ENCODE data around the gene TRAF2. TPM values are rescaled to one million over a fixed set of nuclear protein-coding genes. Genes with fewer than 3 reads are reported as not detected.
A peak's percentile ranks its signal among the peaks of the same experiment; 100 is the strongest.

TRAF2 gene
- total and polyA plus RNA-seq, 2 of the 13 experiments (the other 11 are each of a cell fraction or from before 2014, with no cell fraction given) = 12.4 to 13.6 TPM

DNA sequence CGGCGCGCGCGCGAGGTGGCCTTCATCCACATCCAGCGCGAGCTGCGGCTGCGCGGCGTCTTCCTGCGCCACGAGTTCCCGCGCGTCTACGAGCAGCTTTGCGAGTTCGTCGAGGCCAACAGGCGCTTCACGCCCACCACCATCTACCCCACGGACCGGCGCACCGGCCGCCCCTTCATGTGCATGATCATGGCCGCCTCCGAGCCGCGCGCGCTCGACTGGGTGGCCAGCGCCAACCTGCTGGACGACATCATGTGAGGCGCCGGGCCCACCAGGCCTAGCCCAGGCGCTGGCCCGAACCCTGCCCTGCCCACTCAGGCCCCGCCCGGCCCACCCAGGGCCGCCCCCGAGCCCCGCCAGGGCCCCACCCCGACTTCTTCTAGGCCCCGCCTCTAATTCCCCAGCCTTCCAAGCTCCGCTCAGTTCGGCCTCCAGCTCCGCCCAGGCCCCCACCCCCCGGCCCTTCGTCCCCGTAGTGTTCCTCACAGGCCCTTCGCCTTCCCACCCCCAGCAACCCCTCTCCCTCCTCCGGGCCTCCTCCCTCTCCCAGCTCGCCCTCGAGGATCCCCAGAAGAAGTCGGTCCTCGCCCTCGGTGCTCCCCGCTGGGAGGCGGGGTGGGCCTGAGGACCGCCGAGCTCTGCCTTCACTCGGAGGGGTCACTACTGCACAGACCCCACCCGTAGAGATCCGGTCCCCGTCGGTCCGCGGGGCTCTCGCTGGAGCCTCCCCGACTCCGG lies 39.1 kb upstream of the TRAF2 start (continued):
- TF ChIP-seq, protein P1, sequence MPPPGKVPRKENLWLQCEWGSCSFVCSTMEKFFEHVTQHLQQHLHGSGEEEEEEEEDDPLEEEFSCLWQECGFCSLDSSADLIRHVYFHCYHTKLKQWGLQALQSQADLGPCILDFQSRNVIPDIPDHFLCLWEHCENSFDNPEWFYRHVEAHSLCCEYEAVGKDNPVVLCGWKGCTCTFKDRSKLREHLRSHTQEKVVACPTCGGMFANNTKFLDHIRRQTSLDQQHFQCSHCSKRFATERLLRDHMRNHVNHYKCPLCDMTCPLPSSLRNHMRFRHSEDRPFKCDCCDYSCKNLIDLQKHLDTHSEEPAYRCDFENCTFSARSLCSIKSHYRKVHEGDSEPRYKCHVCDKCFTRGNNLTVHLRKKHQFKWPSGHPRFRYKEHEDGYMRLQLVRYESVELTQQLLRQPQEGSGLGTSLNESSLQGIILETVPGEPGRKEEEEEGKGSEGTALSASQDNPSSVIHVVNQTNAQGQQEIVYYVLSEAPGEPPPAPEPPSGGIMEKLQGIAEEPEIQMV (CRISPR knock-in tag; IDR thresholded peaks at IDR 0.05; ENCODE audit: low read depth) = no peak
- TF ChIP-seq, protein P2, sequence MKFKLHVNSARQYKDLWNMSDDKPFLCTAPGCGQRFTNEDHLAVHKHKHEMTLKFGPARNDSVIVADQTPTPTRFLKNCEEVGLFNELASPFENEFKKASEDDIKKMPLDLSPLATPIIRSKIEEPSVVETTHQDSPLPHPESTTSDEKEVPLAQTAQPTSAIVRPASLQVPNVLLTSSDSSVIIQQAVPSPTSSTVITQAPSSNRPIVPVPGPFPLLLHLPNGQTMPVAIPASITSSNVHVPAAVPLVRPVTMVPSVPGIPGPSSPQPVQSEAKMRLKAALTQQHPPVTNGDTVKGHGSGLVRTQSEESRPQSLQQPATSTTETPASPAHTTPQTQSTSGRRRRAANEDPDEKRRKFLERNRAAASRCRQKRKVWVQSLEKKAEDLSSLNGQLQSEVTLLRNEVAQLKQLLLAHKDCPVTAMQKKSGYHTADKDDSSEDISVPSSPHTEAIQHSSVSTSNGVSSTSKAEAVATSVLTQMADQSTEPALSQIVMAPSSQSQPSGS (CRISPR knock-in tag; IDR thresholded peaks at IDR 0.05) = no peak
- TF ChIP-seq SIN3B (IDR thresholded peaks at IDR 0.05; ENCODE audit: low read length) (no peak), ZNF572 (CRISPR knock-in tag; IDR thresholded peaks at IDR 0.05) (no peak), HDAC2 (CRISPR knock-in tag; IDR thresholded peaks at IDR 0.05) (no peak), U2AF1 (optimal IDR thresholded peaks at IDR 0.05; ENCODE audit: low read depth, low read length) (peak; percentile 3), POLR2AphosphoS2 (IDR thresholded peaks at IDR 0.05; ENCODE audit: low read depth, low read length) (no peak), FOXO1 (CRISPR knock-in tag; IDR thresholded peaks at IDR 0.05) (no peak), ZNF143 (CRISPR knock-in tag; IDR thresholded peaks at IDR 0.05) (no peak), ZNF607 (CRISPR knock-in tag; IDR thresholded peaks at IDR 0.05; ENCODE audit: borderline replicate concordance) (no peak), CC2D1A (CRISPR knock-in tag; IDR thresholded peaks at IDR 0.05) (no peak), HOXA3 (CRISPR knock-in tag; IDR thresholded peaks at IDR 0.05) (peak; percentile 92), MATR3 (CRISPR knock-in tag; IDR thresholded peaks at IDR 0.05) (no peak), ISL2 (CRISPR knock-in tag; IDR thresholded peaks at IDR 0.05) (no peak), ZSCAN29 (CRISPR knock-in tag; conservative IDR thresholded peaks at IDR 0.05) (0 out of 2 replicates have a peak, but pooled peaks have one; percentile 25), KLF6 (CRISPR knock-in tag; IDR thresholded peaks at IDR 0.05) (no peak), GABPA (IDR thresholded peaks at IDR 0.05; ENCODE audit: low read depth, low read length) (no peak), GABPA (CRISPR knock-in tag; IDR thresholded peaks at IDR 0.05; ENCODE audit: low read depth) (no peak)
- TF ChIP-seq, protein P3, sequence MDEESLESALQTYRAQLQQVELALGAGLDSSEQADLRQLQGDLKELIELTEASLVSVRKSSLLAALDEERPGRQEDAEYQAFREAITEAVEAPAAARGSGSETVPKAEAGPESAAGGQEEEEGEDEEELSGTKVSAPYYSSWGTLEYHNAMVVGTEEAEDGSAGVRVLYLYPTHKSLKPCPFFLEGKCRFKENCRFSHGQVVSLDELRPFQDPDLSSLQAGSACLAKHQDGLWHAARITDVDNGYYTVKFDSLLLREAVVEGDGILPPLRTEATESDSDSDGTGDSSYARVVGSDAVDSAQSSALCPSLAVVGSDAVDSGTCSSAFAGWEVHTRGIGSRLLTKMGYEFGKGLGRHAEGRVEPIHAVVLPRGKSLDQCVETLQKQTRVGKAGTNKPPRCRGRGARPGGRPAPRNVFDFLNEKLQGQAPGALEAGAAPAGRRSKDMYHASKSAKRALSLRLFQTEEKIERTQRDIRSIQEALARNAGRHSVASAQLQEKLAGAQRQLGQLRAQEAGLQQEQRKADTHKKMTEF (CRISPR knock-in tag; IDR thresholded peaks at IDR 0.05) = no peak
- TF ChIP-seq, protein P4, sequence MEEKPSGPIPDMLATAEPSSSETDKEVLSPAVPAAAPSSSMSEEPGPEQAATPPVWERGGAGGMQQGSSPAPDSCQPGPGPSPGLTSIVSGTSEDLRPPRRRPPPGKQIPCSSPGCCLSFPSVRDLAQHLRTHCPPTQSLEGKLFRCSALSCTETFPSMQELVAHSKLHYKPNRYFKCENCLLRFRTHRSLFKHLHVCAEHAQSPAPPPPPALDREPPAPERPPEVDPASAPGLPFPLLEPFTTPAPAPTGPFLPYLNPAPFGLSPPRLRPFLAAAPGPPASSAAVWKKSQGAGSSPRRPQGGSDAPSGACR (CRISPR knock-in tag; IDR thresholded peaks at IDR 0.05) = no peak
- TF ChIP-seq, protein P5, sequence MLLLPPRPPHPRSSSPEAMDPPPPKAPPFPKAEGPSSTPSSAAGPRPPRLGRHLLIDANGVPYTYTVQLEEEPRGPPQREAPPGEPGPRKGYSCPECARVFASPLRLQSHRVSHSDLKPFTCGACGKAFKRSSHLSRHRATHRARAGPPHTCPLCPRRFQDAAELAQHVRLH (CRISPR knock-in tag; IDR thresholded peaks at IDR 0.05; ENCODE audit: borderline replicate concordance, low read depth) = no peak
- TF ChIP-seq, protein P6, sequence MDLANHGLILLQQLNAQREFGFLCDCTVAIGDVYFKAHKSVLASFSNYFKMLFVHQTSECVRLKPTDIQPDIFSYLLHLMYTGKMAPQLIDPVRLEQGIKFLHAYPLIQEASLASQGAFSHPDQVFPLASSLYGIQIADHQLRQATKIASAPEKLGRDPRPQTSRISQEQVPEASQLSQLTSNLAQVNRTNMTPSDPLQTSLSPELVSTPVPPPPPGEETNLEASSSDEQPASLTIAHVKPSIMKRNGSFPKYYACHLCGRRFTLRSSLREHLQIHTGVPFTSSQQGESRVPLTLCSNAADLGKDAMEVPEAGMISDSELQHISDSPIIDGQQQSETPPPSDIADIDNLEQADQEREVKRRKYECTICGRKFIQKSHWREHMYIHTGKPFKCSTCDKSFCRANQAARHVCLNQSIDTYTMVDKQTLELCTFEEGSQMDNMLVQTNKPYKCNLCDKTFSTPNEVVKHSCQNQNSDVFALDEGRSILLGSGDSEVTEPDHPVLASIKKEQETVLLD (CRISPR knock-in tag; IDR thresholded peaks at IDR 0.05; ENCODE audit: low read depth) = no peak
- TF ChIP-seq, protein P7, sequence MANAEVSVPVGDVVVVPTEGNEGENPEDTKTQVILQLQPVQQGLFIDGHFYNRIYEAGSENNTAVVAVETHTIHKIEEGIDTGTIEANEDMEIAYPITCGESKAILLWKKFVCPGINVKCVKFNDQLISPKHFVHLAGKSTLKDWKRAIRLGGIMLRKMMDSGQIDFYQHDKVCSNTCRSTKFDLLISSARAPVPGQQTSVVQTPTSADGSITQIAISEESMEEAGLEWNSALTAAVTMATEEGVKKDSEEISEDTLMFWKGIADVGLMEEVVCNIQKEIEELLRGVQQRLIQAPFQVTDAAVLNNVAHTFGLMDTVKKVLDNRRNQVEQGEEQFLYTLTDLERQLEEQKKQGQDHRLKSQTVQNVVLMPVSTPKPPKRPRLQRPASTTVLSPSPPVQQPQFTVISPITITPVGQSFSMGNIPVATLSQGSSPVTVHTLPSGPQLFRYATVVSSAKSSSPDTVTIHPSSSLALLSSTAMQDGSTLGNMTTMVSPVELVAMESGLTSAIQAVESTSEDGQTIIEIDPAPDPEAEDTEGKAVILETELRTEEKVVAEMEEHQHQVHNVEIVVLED (CRISPR knock-in tag; IDR thresholded peaks at IDR 0.05; ENCODE audit: borderline replicate concordance) = no peak
